Urothelium cell line (cell line): Measurements from ENCODE around the gene NRF1.
"Not testable (repeated sequence)": the region's sequence is repeated elsewhere in the genome, so short reads cannot be mapped to it uniquely, and the experiment has no call there.

ENCODE experiments used
- DNase-seq: peaks from one replicate; pipeline ENCODE4 v3.0.0; 2011; ENCODE audit warnings: low spot score, mixed read lengths
- FAIRE-seq: peaks from 2 replicates; lab custom pipeline; 2011; peaks lifted over from hg19 to GRCh38; lab: Jason Lieb, UNC

The NRF1 gene

DNA sequence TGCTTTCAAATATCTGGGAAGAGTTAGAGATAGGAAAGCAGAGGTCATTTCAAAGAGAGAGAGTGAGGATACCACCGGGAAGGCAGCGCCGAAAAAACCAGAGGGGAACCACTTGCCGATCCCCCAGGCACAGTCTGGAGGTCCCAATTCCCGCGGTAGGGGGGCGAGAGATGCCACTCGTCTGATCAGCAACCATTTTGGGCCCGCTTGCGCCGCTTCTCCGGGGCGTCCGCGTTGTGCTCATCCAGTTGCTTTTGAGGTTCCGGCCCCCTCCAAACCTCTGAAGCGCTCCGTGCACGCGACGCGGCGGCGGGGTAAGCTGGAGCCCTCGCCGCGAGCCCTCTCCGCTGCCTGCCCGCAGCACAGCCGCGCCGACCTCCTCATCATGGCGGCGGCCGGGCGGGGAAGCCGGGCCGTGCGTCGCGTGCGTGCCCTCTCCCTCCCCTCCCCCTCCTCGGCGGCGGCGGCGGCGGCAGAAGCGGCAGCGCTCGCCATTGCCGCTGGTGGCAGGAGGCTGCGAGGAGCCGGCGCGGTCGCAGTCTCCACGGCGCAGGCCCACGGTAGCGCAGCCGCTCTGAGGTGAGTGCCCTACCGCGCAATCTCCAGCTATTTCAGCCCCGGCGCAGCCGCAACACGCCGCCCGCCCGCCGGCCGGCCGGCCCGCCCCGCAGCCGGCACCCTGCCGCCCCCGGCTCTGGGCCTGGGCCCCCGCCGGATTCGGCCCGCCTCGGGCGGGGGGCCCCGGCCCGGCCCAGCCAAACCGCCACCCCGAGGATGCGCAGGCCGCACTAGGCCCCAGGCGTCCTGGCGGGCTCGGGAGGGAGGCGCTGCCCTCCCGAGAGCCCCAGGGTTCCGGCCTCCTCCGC is at the start of gene NRF1:
Gene NRF1, plus strand, starts transcription at position 475 of the 866 bp plus-strand sequence. CDS start 45,632 bp downstream, outside the sequence.
- FAIRE-seq = no peak
- DNase-seq = peak; percentile 85

DNA sequence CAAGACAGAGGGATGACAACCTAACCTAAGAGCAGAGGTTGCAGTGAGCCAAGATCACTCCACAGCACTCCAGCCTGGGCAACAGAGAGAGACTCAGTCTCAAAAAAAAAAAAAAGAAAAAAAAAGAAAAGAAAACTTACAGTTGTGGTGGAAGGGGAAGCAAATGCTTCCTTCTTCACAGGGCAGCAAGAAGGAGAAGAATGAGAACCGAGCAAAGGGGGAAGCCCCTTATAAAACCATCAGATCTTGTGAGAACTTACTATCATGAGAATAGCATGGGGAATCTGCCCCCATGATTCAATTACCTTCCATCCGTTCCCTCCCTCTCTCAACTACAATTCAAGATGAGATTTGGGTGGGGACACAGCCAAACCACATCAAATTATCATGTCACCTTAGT is 45.2 kb upstream of the NRF1 start:
- FAIRE-seq, DNase-seq: not testable (repeated sequence)

DNA sequence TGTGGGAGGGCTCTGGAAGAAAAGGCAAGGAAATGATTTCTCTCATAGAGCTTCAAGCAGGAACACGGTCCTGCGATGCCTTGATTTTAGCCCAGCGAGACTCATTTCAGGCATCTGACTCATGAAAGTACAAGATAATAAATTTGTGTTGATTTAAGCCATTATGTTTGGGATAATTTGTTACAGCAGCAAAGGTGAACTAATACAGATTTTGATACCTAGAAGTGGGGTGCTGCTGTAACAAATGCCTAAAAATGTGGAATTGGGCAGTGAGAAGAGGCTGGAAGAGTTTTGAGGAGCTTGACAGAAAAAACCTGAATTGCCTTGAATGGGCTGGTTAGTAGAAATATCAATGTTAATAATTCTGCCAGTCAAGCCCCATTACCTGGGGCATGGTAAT is 44.1 kb upstream of the NRF1 start:
- FAIRE-seq = no peak
- DNase-seq = no peak

DNA sequence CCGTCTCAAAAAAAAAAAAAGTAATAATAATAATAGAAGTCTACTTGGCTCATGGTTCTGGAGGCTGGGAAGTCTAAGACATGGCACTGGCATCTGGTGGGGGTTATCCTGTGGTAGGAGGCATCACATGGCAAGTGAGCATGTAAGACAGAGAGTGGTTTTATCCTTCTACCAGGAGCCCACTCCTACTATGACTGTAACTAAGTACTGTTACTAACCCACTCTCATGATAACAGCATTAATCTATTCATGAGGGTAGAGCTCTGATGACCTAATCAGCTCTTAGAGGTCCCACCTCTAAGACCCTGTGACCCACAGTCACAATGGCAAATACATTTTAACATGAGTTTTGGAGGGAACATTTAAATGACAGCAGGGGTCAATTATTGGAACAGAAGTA is 43.3 kb upstream of the NRF1 start:
- no peak for FAIRE-seq

DNA sequence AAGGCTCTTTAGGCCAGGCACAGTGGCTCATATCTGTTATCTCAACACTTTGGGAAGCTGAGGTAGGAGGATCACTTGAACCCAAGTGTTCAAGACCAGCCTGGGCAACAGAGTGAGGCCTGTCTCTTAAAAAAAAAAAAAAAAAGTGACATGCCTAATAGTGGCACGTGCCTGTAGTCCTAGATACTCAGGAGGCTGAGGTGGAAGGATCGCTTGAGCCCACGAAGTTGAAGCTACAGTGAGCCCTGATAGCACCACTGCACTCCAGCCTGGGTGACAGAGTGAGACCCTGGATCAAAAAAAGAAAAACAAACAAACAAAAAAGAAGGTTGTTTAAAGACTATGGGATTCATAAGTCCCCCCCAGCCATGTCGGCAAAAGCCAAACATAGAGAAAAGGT is 42.2 kb upstream of the NRF1 start:
- DNase-seq (no peak), FAIRE-seq (no peak)

More for the DNA sequence above, 43.3 kb upstream of the NRF1 start:
- DNase-seq = no peak

DNA sequence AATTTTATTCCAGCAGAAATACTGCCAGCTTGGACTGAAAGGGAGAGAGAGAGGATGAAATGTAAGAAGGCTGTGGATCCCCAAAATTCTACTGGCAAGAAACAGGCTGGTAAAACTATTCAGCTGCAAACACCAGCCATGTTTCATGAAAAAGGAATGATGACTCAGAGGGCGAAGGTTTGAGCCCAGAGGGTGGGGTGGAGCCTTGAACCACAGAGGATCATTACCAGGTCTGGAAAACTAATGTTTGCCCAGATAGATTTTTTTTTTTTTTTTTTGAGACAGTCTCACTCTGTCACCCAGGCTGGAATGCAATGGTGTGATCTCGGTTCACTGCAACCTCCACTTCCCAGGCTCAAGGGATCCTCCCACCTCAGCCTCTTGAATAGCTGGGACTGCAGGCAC is 41.7 kb upstream of the NRF1 start:
- peak; percentile 80 for DNase-seq
- no peak for FAIRE-seq

DNA sequence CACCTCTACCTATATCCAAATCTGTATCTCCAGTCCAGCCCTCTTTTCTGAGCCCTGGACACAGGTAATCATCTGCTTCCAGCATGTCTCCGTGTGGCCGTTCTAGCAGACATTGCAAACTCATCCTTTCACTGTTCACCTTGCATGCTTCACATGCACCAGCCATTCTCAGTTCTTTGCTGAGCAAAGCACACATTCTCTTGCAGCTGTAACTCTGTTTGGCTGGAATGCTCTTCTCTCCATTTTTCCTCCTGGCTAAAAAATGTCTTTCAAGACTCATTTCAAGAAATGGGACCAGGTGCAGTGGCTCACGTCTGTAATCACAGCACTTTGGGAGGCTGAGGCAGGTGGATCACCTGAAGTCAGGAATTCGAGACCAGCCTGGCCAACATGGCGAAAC is 40.3 kb upstream of the NRF1 start:
- no peak for FAIRE-seq
- no peak for DNase-seq

DNA sequence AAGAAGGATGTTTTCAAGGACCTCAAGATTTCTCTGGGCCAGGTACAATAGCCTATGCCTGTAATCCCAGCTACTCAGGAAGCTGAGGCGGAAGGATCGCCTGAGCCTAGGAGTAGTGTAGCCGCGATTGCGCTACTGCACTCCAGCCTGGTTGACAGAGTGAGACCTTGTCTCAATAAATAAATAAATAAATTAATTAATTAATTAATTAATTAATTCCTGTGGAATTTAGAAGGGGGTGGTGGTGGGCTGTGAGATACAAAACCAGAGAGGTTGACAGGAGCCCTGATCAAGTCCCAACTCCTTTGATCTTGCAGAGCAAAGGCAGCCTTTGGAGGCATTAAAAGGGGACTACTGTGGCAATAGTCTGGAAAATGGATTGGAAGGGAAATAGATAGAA is 39.3 kb upstream of the NRF1 start:
- no peak for FAIRE-seq
- DNase-seq = no peak

DNA sequence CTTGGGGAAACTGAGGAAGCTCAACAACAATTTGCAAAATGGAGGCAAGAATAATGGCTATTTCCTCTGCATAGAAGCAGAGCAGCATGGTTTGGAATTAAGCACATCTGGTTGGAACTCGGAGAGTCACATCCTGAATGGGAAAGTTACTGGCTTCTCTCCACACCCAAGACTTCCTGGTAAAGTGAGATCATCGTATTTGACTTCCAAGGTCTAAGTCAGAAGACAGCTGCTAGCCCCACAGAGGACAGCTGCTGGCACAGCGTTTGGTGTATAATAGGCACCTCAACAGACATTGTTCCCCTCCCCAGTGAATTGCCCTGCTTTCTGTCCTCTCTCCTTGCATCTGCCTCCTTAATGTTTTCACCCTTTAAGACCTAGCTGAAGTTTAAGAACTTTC is 37.0 kb upstream of the NRF1 start:
- DNase-seq (peak; percentile 38), FAIRE-seq (no peak)

DNA sequence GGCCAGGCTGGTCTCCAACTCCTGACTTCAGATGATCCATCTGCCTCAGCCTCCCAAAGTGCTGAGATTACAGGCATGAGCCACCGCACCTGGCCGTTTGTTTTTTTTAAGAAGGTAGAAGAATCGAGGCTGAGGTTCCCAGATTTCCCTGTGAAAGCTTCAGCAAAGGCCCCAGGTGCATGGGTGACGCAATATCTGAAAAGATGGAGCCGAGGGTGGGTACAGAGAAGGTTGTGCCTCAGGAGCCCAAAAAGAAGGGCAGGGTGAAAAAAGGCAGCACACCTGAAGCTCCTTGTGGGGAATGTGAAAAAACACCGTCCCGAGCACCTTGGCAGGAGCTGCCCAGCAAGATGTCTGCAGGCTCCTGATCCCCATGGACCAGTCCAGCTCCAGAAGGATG is 35.8 kb upstream of the NRF1 start:
- DNase-seq = no peak
- FAIRE-seq = no peak

DNA sequence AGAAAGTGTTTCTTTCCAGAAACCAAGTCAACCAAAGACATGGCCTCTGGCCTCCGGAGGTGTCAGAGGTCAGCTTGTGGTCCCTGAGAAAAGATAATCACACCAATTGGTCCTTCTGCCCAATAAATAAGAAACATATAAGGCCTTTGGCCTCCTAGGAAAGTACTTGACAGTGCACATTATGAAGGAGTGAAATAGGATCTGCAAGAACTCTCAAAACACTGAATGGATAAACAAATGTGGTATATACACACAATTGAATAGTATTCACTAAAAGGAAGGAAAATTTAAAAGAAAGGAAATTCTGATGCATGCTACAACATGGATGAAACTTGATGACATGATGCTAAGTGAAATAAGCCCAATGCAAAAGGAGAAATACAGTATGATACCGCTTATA is 35.4 kb upstream of the NRF1 start:
- DNase-seq = no peak
- no peak for FAIRE-seq

DNA sequence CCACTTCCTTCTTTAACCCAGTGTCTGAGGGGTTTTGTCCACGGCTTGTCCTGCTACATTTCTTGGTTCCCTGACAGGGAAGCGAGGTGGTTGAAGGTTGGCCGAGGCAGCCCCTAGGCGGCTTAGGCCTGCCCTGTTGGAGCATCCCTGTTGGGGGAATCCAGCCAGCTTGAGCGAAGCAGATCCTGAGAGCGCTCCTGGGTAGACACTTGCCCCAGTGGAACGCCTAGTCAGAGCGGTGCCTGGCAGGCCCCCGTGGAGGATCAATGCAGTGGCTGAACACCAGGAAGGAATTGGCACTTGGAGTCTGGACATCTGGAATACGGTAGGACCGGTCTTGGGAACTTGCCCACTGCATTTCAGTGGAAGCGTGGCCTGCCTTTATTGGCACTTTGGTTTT is 32.7 kb upstream of the NRF1 start:
- FAIRE-seq (no peak), DNase-seq (no peak)

DNA sequence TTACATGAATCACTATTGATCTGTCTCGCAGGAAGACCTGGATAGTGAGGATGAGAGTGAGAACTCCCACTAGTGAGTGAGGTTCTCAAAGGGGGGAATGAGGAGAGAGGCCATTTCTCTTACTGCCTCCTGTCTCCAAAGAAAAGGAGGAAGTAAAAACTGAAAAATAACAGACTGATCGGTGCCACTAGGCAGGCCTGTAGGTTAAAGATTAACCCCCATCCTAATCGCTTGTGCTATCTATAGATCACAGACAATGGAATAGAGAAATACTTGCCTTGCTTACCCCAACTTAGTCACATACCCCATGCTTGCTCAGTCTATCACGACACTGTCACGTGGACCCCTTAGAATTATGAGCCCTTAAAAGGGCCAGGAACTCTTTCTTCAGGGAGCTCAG is 25.3 kb upstream of the NRF1 start:
- not testable (repeated sequence) for FAIRE-seq, DNase-seq

DNA sequence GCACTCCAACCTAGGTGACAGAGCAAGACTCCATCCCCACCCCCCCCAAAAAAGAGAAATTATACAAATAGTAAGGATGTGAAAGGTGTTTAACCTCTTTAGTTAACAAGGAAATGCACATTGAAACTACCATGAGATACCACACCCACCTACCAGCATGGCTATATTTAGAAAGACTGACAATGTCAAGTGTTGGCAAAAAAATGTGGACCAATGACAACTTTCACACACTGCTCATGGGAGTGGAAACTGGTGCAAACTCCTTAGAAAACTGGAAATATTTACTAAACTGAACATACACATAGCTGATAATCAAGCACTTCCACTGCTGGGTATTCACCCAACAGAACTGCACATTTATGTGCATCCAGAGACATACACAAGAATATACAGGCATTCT is 23.3 kb upstream of the NRF1 start:
- FAIRE-seq (no peak), DNase-seq (no peak)

DNA sequence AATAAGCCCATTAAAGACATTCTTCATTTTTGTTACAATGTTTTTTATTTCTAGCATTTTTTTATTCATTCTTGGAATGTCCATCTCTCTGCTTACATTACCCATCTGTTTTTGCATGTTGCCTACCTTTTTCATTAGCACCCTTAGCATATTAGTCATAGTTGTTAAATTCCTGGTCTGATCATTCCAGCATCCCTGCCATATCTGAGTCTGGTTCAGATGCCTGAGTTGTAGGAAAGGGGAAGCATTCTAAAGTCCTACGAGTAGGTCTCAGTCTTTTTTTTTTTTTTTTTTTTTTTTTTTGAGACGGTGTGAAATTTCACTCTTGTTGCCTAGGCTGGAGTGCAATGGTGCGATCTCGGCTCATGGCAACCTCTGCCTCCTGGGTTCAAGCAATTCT is 19.7 kb upstream of the NRF1 start:
- no peak for FAIRE-seq

DNA sequence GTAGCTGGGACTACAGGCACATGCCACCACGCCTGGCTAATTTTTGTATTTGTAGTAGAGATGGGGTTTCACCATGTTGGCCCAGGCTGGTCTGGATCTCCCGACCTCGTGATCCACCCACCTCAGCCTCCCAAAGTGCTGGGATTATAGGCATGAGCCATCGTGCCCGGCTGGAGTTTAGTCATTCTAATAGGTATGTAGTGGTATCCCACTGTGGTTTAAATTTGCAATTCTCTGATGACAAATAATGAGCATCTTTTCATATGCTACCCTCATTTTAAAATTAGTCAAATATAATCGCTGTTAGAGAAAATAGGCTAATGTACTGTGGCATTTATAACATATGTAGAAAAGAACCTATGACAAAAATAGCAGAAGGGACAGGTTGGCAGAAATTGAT is 15.1 kb upstream of the NRF1 start:
- not testable (repeated sequence) for DNase-seq, FAIRE-seq

More for the DNA sequence above, 19.7 kb upstream of the NRF1 start:
- no peak for DNase-seq

DNA sequence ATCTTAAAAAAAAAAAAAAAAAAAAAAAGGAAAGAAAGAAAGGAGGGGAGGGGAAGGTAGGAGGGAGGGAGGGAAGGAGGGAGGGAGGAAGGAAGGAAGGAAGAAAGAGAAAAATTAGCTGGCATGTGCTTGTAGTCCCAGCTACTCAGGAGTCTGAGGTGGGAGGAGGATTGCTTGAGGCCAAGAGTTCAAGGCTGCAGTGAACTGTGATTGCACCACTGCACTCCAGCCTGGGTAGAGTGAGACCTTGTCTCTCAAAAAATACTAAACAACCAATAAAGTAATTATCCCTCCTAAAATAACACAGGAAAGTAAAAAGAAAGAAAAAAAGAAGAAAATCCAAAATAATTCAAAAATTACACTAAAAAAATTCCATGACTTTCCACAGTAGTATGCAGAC is 13.8 kb upstream of the NRF1 start:
- DNase-seq (no peak), FAIRE-seq (no peak)

DNA sequence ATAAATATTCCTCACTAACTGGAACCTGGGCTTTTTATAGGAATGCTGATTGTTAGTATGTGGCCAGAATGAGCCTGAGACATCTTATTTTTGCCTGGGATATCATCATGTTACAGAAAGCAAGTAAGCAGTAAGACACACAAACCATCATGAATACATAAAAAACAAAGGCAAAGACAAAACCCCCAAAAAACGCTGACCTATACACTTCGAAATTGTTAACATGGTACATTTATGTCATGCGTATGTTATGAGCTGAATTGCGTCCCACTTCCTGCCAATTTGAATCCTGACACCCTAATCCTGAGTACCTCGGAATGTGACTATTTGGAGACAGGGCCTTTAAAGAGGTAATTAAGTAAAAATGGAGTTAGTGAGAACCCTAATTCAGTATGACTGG is 12.3 kb upstream of the NRF1 start:
- FAIRE-seq = no peak

DNA sequence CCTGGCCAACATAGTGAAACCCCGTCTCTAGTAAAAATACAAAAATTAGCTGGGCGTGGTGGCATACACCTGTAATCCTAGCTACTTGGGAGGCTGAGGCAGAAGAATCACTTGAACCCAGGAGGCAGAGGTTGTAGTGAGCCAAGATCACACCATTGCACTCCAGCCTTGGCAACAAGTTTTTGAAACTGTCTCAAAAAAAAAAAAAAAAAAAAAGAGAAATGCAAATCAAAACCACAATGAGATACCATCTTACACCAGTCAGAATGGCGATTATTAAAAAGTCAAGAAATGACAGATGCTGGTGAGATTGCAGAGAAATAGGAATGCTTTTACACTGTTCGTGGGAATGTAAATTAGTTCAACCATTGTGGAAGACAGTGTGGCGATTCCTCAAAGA is 7.9 kb upstream of the NRF1 start:
- not testable (repeated sequence) for FAIRE-seq, DNase-seq

More for the DNA sequence above, 12.3 kb upstream of the NRF1 start:
- no peak for DNase-seq

DNA sequence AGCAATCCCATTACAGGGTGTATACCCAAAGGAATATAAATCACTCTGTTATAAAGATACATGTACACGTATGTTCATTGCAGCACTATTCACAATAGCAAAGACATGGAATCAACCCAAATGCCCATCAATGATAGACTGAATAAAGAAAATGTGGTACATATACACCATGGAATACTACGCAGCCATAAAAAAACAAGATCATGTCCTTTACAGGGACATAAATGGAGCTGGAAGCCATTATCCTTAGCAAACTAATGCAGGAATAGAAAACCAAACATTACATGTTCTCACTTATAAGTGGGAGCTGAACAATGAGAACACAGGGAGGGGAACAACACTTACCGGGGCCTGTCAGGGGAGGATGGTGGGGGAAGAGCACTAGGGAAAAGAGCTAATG is 7.5 kb upstream of the NRF1 start:
- not testable (repeated sequence) for FAIRE-seq, DNase-seq

DNA sequence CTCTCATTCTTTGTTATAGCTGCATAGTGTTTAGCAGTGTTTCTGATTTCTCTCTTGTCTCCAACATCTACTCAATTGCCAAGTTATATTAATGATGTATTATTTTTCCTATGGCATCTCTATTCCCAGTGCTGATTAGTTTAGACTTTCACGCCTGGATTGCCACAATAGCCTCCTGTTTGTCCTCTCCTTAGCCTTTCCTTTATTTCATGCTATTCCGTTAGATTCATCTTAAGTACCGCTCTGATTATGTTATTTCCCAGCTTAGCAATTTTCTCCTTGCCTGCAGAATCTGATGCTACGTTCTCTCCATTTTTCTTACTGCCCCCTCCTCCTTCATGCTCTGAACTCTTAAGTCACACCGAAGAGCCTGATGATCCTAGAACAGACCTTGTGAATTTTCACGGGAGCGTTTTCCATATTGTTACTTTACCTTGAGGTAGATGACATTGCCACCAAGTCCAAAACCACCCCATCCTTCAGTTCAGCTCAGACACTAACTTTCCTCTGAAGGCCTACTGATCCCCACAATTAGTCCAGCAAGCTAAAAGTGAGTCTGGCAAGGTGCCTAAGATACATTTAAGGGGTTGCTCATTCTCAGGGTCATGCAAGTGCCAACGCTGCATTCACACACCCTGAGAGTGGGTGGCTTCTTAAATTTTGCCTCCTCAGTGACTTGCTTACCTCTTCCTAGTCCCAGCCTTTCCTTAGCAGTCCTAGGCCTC is 6.6 kb upstream of the NRF1 start:
- FAIRE-seq = no peak
- no peak for DNase-seq
